Stimulated activated memory B cell treated with anti-CD40 and anti-IgM and Interleukin-4, amounts not matched to agents 10 μg/mL and 1 μg/mL and 100 μg/mL, for 72 hours (primary cell): ENCODE measurements around the gene OSER1.

Source experiments
- ATAC-seq: fragments of 150-1000 bp; cut with Tn5 transposase; 2 replicates; pipeline ENCODE4 v1.10.0; 2021
- H3K27ac Mint-ChIP-seq: one replicate; pipeline ENCODE4 v1.8.0; 2022; ENCODE audit warnings: mild to moderate bottlenecking, mixed read lengths
- H3K27me3 Mint-ChIP-seq: one replicate; pipeline ENCODE4 v1.8.0; 2022; ENCODE audit warnings: mixed read lengths
- H3K36me3 Mint-ChIP-seq: one replicate; pipeline ENCODE4 v1.8.0; 2022; ENCODE audit warnings: mixed read lengths
- H3K4me1 Mint-ChIP-seq: one replicate; pipeline ENCODE4 v1.8.0; 2022; ENCODE audit warnings: mixed read lengths
- H3K4me3 Mint-ChIP-seq: one replicate; pipeline ENCODE4 v1.8.0; 2022; ENCODE audit warnings: mild to moderate bottlenecking, moderate library complexity, mixed read lengths
- H3K9me3 Mint-ChIP-seq: one replicate; pipeline ENCODE4 v1.8.0; 2022; ENCODE audit warnings: mixed read lengths

OSER1 gene

DNA sequence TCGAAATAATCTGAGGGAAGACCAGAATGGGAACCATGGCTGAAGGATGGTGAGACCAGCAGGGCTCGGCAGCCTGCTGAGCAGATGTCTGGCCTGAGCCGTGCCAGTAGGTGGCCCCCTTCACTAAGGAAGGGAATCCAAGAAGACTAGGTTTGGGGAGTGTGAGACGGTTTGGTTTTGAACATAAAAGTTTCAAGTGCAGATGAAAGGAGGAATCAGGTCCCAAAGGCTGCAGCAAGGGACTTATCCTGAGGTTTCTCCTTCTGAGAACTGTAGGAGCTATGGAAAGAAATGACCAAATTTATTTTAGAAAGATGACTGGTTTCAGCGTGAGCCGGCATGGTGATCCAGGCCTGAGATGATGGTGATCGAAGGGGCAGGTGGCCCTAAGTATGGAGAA, 4.6 kb upstream of the OSER1 start:
- peaks cover 53% of the 10 kb centered on the region for H3K4me1 Mint-ChIP-seq
- no peaks in the 10 kb centered on the region for H3K9me3 Mint-ChIP-seq
- peaks cover 15% of the 10 kb centered on the region for H3K36me3 Mint-ChIP-seq
- no peak for ATAC-seq
- H3K4me3 Mint-ChIP-seq: no peak overlapping the region
- peak overlapping the region; percentile 5 for H3K27ac Mint-ChIP-seq
- no peaks in the 10 kb centered on the region for H3K27me3 Mint-ChIP-seq

DNA sequence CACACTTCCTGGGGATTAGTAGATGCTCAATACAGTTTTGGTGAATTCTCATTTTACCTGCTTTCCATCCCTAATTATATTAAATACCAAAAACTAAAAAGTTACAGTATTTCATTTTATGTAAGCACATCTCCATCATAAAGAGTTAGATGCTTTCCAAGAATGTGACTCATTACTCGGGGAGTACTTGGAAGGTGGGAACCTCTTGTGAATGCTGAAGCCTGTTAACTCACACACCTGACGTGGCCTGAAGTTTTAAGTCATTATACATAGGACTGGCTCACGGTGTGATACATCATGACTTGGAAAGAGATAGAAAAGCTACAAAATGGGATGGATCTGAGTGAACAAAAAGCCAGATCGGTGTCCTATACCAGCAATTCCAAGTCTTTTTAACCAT, 2.2 kb upstream of the OSER1 start:
- no peak for ATAC-seq
- no peaks in the 10 kb centered on the region for H3K9me3 Mint-ChIP-seq
- H3K36me3 Mint-ChIP-seq: peaks cover 10% of the 10 kb centered on the region
- H3K4me3 Mint-ChIP-seq: no peak overlapping the region
- no peaks in the 10 kb centered on the region for H3K27me3 Mint-ChIP-seq
- no peak overlapping the region for H3K27ac Mint-ChIP-seq
- peaks cover 50% of the 10 kb centered on the region for H3K4me1 Mint-ChIP-seq

DNA sequence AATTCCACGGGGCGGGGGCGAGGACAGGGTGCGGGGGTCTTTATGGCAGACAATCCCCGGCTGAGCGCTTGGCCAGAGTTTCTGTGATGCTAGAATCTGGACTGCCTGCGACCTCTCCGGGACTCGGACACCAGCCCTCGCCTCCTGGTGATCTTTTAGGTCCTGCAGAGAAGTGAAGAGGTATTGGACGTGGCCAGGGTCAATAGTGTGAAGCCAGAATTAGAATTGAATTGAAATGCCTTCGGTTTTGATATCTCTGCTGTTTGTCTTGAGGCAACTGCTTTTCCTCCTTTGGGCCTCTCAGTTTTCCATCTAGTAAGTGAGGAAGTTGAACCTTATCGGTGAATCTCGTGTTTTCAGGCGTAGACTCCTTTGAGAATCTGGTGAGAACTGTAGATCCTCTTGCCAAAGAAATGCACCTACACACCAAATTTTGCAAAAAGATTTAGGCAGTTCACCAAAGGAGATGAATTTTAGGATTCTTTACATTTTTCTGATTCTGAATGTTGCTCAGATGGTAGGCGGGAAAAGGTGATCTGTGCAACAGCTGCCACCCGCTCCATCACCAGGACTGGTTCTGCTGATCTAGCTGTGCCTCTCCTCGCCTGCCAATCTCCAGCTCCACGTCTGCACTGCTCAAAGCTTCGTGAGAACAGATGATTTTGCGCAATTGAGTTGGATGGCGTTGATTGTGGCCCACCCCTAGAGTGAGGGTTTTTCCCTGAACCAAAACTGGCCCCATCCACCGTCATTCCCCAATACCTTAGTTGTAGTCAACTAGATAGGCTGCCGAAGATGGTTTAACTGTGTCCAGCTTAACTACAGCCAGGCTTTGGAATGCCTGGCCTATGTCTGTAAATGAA, 837 bp upstream of the OSER1 start:
- no peaks in the 10 kb centered on the region for H3K9me3 Mint-ChIP-seq
- peak overlapping the region; percentile 94 for H3K4me3 Mint-ChIP-seq
- H3K27ac Mint-ChIP-seq: peak overlapping the region; percentile 93
- peaks cover 10% of the 10 kb centered on the region for H3K36me3 Mint-ChIP-seq
- peaks cover 54% of the 10 kb centered on the region for H3K4me1 Mint-ChIP-seq
- H3K27me3 Mint-ChIP-seq: no peaks in the 10 kb centered on the region
- ATAC-seq: no peak

DNA sequence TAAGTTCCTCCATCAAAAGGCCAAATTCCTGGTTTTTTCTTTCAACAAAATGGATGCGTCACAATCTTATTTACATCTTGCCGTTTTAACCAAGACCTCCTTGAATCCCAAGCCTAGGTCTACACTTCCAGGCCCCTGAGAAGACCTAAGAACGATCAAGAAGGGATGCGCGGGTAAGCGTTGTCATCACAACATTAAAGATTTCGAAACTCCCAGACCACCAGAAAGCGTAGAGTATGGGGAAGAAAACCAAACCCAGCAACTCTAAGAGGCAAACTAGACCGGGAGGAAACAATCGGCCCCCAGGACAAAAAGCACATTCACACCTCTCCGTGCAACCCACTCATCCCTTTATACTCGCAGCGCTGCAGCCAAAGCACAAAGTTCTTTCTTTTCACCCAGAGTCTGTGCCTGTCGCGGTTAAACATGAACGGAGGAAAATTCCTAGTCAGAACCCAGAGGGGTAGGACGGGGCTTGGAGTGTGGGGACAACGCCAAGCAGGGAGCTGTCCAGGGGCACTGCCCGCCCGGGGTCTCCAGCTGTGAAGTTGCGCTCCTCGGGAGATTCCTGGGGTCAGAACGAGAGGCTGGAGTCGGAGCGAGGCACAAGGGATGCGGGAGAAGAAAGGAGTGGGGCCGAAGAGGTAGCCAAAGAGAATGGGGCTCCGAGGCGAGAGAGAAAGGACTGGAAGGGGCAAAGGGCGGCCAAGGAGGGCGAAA, 725 bp downstream of the OSER1 start:
- Mint-ChIP-seq H3K4me3 (peak overlapping the region; percentile 94), H3K4me1 (peaks cover 50% of the 10 kb centered on the region), H3K27me3 (no peaks in the 10 kb centered on the region), H3K27ac (peak overlapping the region; percentile 93), H3K9me3 (no peaks in the 10 kb centered on the region), H3K36me3 (no peaks in the 10 kb centered on the region)
- peak; percentile 1 for ATAC-seq

DNA sequence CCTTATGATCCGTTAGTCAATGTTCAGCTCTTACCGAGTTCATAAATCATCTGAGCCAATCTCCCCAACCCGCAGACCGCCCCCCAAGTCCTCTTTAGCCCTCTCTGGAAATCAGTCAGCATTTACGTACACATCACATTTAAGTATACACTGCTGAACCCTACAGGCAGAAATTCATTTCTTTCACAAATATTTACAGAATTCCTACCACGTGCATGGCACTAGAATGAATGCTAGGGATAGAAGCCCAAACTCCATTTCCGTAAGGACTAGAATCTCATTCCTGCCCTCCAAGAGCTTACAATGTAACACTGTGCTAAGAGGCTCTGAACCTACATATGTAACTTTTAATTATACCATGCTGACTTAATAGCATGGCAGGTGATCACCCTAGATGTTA, 1.8 kb downstream of the OSER1 start:
- no peaks in the 10 kb centered on the region for H3K36me3 Mint-ChIP-seq
- peak overlapping the region; percentile 94 for H3K4me3 Mint-ChIP-seq

DNA sequence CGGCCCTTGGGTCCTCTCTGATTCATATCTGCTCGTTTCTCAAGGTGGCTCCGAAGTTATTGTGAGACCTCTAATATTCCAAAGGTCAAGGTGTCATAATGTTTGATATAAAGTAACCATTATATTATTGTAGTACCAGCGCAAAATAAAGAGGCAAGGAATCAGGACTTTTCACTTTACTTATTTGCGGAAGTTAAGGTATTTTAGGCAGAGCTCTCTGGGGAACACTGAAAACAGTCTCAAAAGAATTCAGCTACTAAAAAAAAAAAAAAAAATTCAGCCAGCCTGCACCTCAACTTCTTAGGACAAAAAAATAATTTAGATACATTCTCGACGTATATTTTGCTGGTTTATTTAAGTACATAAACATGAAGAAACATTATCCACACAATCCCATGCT, 2.4 kb downstream of the OSER1 start:
- Mint-ChIP-seq H3K27me3 (no peaks in the 10 kb centered on the region), H3K9me3 (no peaks in the 10 kb centered on the region), H3K4me1 (peaks cover 49% of the 10 kb centered on the region), H3K27ac (peak overlapping the region; percentile 93), H3K36me3 (no peaks in the 10 kb centered on the region), H3K4me3 (peak overlapping the region; percentile 94)
- no peak for ATAC-seq

More for the DNA sequence above, 1.8 kb downstream of the OSER1 start:
- Mint-ChIP-seq H3K27ac (peak overlapping the region; percentile 93), H3K4me1 (peaks cover 43% of the 10 kb centered on the region), H3K9me3 (no peaks in the 10 kb centered on the region), H3K27me3 (no peaks in the 10 kb centered on the region)
- no peak for ATAC-seq

DNA sequence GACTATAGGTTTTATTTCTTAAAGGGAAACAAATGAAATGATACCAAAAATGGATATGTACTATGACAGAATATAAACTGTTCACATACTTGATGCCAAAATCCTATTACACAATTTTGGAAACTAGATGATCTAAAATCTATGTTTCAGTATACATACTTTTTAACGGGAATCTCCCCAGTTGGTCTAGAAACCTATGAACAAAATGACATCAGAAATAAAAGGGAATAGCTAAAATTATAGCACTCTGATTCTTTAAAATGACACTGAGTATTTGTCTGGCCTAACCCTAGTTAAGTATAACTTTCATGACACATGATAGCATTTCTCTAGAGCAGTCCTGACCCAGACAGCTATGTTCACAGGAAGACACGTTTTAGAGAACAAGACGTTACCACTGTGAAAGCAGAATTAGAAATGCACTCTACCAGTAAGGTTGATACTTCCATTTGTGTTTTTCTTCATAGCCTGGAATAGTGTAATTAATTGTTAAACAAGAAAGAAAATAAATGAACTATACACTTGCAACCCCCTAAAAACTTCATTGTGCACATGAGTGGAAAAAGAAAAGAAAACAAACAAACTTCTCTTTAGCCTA, 3.3 kb downstream of the OSER1 start:
- Mint-ChIP-seq H3K27me3 (no peaks in the 10 kb centered on the region), H3K4me1 (peaks cover 52% of the 10 kb centered on the region), H3K27ac (peak overlapping the region; percentile 93), H3K36me3 (peaks cover 4% of the 10 kb centered on the region), H3K4me3 (peak overlapping the region; percentile 49), H3K9me3 (no peaks in the 10 kb centered on the region)
- ATAC-seq: no peak

DNA sequence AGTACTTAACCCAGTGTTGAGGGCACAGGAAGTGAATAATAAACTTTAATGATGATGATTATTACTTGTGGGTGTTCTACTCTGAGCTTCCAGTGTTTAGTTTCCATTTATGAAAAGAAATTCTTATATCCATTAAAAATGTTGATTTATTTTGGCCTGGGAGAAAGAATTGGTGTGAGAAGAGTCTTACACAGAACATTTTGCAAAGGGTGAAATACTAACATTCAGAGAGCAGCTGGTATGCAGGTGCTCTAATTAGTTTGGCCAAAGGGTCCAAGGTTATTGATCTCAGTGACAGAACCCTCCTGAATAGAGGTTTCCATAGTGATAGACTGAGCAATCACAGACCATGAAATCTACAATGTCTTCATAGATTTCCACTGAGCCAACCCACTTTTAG, 4.4 kb downstream of the OSER1 start:
- Mint-ChIP-seq H3K27ac (peak overlapping the region; percentile 93), H3K4me3 (no peak overlapping the region), H3K9me3 (no peaks in the 10 kb centered on the region), H3K27me3 (no peaks in the 10 kb centered on the region), H3K4me1 (peaks cover 56% of the 10 kb centered on the region), H3K36me3 (peaks cover 15% of the 10 kb centered on the region)
- ATAC-seq: no peak

DNA sequence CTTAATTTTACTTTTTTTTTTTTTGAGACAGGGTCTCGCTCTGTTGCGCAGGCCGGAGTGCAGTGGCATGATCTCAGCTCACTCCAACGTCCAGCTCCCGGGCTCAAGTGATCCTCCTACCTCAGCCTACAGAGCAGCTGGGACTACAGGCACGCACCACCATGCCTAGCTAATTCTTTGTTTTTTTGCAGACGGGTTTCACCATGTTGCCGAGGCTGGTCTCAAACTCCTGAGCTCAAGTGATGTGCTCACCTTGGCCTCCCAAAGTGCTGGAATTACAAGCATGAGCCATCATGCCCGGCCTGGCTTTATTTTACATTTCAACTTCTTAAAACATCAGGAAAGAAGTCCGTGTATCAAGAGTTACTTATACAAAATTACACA, 5.7 kb downstream of the OSER1 start:
- peaks cover 28% of the 10 kb centered on the region for H3K36me3 Mint-ChIP-seq
- H3K27me3 Mint-ChIP-seq: no peaks in the 10 kb centered on the region
- peaks cover 54% of the 10 kb centered on the region for H3K4me1 Mint-ChIP-seq
- H3K4me3 Mint-ChIP-seq: no peak overlapping the region
- H3K9me3 Mint-ChIP-seq: no peaks in the 10 kb centered on the region
- no peak for ATAC-seq
- no peak overlapping the region for H3K27ac Mint-ChIP-seq

DNA sequence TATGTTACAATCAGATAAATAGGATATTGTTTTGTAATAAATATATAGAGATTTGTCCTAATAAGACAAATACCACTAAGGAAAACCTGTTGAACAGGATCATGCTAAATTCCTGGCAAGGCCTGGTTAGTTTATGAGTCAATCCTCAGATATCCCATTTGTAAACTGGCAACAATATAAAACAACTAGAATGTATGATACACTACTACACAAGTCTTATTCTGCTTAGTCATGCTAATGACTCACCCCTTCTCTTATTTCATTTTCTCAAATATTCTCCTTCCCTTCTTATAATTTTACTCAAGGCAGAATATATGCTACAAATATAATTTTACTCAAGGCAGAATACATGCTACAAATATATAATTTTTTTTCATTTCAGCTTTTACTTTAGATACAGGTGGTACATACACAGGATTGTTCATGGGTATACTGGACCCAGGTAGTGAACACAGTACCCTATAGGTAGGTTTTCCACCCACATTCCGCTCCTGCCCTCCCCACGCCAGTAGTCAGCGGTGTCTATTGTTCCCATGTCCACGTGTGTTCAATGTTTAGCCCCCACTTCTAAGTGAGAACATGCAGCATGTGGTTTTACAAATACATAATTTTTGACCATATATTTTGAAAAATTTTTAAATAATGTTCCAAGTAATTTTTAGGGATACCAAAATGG, 6.3 kb downstream of the OSER1 start:
- H3K4me1 Mint-ChIP-seq: peaks cover 49% of the 10 kb centered on the region
- peaks cover 34% of the 10 kb centered on the region for H3K36me3 Mint-ChIP-seq
- H3K27me3 Mint-ChIP-seq: no peaks in the 10 kb centered on the region
- no peak overlapping the region for H3K4me3 Mint-ChIP-seq
- H3K9me3 Mint-ChIP-seq: no peaks in the 10 kb centered on the region
- no peak for ATAC-seq
- H3K27ac Mint-ChIP-seq: no peak overlapping the region

DNA sequence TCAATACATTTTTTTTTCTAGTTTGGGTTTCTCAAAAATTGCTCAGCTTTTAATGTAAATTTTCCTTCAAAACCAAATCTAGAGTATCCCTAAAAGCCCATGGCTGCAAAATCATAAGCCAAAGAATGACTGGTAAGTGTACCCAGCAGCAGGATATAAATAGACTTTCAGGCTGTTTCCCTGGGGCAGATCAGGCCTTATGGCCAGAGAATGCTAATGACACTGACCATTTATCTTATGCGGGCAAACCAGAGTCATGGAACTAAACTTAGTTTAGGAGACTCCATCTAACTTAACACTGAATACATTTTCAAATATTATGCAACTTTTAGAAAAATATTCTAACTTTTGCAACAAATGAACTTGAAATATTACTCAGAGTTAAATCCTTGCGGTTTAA, 7.4 kb downstream of the OSER1 start:
- H3K9me3 Mint-ChIP-seq: no peaks in the 10 kb centered on the region
- H3K27me3 Mint-ChIP-seq: no peaks in the 10 kb centered on the region
- no peak overlapping the region for H3K4me3 Mint-ChIP-seq
- peaks cover 38% of the 10 kb centered on the region for H3K4me1 Mint-ChIP-seq
- ATAC-seq: no peak
- no peak overlapping the region for H3K27ac Mint-ChIP-seq
- peaks cover 40% of the 10 kb centered on the region for H3K36me3 Mint-ChIP-seq

DNA sequence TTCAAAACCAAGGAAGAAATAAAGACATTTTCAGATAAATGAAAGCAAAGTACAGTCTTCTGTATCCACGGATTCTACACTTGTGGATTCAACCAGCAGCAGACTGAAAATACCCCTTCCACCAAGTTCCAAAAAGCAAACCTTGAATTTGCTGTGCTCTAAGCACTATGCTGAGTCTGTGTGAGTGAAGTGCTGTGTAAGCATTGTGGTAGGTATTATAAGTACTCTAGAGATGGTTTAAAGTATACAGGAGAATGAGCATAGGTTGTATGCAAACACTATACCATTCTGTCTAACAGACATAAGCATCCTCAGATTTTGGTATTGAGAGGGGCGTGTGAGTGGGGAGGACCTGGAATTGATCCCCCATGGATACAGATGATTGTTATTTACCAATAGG, 9.6 kb downstream of the OSER1 start:
- H3K27me3 Mint-ChIP-seq: no peaks in the 10 kb centered on the region
- no peak for ATAC-seq
- H3K4me3 Mint-ChIP-seq: no peak overlapping the region
- no peak overlapping the region for H3K27ac Mint-ChIP-seq
- no peaks in the 10 kb centered on the region for H3K9me3 Mint-ChIP-seq
- H3K4me1 Mint-ChIP-seq: peaks cover 21% of the 10 kb centered on the region
- peaks cover 50% of the 10 kb centered on the region for H3K36me3 Mint-ChIP-seq

DNA sequence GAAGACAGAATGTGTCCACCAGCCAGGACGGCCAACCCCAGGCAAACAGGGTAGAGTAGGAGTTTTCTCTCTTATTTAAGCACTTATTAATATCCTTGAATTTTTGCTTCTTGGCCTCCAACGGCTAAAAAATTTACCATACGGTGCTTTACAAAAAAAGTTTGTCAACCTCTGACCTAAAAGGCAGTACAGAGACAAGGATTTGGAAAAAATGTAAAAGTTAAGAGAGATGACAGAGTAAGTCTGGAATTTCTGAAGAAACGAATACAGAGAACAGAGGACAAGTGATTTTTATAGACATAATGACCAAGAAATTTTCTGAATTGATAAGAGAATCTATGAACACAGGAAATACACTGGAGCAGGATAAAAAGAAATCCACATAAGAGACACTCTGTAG, 10.2 kb downstream of the OSER1 start:
- Mint-ChIP-seq H3K36me3 (peaks cover 50% of the 10 kb centered on the region), H3K27me3 (no peaks in the 10 kb centered on the region), H3K9me3 (no peaks in the 10 kb centered on the region), H3K27ac (peak overlapping the region; percentile 33), H3K4me3 (no peak overlapping the region), H3K4me1 (peaks cover 21% of the 10 kb centered on the region)
- no peak for ATAC-seq

DNA sequence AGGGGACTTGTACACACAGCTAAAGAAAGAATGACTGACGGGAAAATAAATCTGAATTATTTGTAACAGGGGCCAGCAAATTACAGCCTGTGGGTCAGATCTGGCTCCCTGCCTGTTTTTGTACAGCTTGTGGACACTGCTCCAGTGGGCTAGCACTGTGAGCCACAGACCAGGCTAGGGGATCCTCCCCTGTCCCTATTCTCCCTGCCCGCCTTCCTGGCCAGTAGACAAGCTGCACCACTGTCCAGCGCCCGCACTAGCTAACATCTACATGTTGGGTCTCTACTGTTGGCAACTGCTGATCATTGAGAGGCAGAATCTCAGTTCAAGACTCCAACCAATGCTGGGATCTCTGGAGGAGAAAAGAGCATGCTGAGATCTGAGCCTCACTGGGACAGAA, 10.7 kb downstream of the OSER1 start:
- H3K36me3 Mint-ChIP-seq: peaks cover 50% of the 10 kb centered on the region
- H3K9me3 Mint-ChIP-seq: no peaks in the 10 kb centered on the region
- H3K27me3 Mint-ChIP-seq: no peaks in the 10 kb centered on the region
- ATAC-seq: no peak
- no peak overlapping the region for H3K4me3 Mint-ChIP-seq
- peaks cover 21% of the 10 kb centered on the region for H3K4me1 Mint-ChIP-seq
- peak overlapping the region; percentile 33 for H3K27ac Mint-ChIP-seq

DNA sequence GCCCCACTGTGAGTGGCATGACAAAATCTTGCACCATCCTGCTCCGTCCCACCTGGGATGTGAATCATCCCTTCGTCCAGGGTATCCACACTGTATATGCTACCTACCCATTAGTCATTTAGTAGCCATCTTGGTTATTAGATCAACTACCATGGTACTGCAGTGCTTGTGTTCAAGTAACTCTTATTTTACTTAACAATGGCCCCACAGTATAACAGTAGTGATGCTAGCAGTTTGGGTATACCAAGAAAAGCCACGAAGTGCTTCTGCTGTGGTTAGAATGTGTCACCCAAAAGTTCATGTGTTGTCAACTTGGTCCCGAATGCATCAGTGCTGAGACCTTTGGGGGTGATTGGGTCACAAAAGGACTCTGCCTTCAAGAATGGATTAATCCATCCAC, 11.7 kb downstream of the OSER1 start:
- H3K36me3 Mint-ChIP-seq: peaks cover 50% of the 10 kb centered on the region

More for the DNA sequence above, 11.7 kb downstream of the OSER1 start:
- Mint-ChIP-seq H3K27me3 (no peaks in the 10 kb centered on the region), H3K9me3 (no peaks in the 10 kb centered on the region), H3K4me1 (peaks cover 21% of the 10 kb centered on the region), H3K27ac (no peak overlapping the region), H3K4me3 (no peak overlapping the region)
- ATAC-seq: no peak
